ENCODE data around the gene ATP2B2.
A peak's percentile ranks its signal among the peaks of the same experiment; 100 is the strongest.

ATP2B2 gene

DNA sequence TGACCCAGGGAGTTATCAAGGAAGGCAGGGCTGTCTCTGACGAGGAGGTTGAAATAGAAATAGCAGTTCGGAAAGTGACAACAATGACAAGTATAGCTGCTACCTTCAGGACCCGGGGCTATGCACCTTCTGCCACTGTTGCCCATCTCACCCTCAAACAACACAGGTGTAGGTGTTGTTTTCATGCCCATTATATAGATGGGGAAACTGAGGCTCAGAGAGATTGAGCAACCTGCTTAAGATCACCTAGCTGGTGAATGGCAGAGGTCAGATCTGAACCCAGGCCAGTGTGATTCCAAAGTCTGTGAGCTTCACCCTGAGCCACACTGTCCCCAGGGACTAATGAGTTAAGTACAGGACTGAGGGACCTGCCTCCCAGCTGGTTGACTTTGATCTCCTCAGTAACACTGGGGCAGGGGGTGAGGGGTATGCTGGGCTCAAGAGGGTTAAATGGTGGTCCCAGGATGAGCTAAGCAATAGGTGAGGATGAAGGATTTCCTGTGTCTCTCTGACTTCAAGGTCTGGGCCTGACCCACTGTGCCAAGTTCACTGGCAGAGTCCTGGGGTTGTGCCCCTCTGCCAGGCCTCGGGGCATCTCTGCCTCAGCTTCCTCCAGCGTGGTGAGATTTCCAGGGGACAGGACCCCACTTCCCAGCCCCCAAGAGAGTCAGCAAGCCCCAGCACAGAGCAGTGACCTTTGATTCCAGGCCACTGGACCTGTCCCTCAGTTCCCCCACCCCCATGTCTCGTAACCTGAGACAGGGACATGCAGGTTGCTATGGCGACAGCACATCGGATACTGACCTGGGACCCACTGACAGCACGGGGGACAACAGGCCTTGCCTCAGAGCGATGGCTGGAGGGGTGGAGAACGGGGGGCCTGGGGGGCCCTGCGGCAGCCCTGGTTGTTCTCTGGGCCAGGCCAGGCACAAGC, 35.0 kb downstream of the ATP2B2 start:
- DNase-seq (ENCODE audit: low read depth in 2 of 2): no peak

DNA sequence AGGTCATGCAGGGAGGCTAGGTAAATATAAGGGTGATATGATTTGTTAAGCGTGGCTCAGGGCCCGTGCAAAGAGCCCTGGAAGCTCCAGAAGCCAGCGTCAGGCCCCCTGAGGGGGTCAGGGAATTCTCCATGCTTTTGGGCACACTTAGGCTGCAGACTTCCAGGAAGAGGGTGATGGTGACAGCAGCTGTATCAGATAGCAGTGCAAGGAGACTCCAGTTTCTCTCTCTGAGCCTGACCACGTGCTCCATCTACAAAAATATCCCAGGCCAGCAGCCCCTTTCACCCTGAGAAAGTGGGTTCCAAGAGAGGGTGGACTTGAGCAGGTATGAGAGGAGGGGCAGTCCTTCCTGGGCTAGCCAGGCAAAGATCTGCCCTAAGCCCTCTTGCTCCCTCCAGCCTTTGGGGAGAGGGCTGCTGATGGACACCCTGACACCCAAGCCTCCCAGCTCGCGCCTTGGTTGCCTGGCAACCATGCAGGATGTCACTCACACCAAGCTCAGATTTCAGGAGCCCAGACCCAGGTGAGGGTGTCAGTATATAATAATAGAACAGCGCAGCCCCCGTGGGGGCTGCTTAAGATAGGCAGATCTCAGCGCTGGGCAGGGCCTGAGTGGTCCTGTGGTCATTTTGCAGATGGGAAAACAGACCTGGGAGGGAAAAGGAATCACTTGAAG, 35.8 kb downstream of the ATP2B2 start:
- no peak for DNase-seq (ENCODE audit: low read depth in 2 of 2)

DNA sequence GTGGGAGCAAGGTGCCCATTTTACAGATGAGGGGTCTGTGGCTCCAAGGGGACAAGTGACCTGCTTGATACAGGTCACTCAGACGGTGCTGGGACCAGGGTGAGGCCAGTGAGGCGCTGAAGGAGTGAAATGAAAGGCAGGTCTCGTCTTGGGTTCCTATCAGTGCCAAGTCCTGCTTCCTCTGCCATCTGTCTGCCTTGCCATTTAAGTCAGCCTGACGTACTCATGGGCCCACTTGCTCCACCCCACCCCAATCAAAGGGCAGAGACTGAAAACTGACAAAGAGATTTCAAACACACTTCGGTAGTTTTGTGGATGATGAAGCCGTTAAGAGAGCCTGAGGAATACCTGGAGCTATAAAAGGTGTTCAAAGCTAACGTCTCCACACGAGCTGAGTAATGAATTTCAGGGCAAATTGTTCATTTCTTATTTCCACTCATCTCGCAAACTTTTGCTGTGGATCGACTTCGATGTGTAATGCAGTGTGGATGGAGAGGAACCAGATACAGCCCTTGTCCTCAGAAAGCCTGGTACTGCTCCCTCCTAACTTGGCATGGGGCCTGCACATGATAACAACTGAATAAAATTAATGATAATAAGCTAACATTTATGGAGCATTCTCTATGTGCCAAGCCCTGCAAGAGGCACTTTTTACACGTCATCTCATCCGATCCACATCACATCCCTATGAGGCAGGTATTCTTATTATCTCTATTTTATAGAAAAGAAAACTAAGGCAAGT, 36.6 kb downstream of the ATP2B2 start:
- DNase-seq (ENCODE audit: low read depth in 2 of 2): no peak

DNA sequence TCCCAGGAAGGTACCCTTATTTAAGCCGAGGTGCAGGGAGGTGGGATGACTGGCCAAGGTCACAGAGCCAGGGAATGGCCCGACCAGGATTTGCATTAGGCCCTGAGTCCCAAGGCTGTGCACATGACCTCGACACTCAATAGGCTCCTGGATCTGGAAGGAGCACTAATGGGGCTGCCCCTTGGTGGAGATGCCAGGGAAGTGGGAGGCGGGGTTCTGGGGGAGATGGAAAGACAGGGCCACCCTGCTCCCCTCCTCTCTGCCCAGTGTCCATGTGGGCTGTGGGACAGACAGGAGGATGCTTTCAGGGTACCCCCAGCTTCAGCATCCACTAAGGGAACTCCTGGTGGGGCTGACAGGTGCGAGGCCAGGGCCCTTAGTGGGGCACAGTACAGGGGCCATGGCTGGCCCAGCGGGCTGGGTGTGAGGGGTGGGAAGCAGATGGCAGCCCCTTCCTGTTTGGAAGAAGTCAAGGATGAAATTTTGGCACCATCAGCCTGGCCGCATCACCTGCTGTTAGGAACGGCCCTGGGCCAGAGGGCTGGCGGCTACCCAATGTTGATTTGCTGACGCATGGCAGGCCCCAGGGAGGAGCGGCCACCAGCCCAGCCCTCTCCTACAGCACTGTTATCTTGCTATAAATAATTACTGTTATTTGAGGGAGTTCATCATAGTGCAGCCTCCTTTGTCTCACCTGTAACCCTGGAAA, 37.3 kb downstream of the ATP2B2 start:
- no peak for DNase-seq (ENCODE audit: low read depth in 2 of 2)

DNA sequence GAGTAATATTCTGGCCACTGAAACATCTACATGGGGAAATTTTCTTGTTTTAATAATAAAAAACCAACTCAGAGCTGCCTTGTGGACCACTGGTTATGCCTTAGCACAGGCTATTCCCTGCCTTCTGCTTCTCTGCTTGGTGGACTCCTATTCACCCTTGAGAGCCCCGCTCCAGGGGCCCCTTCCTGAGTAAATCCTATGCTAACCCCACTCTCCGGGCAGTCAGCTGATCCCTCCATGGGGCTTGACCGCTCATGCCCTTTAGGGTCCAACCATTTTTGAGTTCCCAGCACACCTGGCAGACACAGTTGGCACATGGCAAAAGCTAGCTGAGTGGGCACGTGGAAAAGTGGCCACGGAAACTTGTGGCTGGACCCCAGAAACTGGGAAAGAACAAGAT, 38.2 kb downstream of the ATP2B2 start:
- no peak for DNase-seq (ENCODE audit: low read depth in 2 of 2)

DNA sequence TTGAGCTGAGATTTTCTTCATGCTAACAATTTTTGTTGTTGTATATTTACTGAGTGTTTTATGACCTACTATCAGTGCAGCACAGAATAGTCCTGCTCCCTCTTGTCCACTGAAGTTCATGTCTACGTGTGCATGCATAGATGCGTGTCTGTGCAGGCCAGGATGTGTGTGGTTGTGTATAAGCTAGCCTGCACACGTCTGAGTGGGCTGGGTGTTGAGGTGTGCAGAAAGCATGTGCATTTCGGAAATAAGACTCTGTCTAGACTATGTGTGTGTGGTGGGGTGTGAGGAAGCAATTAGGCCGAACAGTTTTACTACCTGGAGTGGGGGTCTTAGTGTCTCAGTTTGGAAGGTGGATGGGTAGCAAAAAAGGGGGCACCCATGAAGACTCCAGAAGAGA, 39.2 kb downstream of the ATP2B2 start:
- no peak for DNase-seq (ENCODE audit: low read depth in 2 of 2)

DNA sequence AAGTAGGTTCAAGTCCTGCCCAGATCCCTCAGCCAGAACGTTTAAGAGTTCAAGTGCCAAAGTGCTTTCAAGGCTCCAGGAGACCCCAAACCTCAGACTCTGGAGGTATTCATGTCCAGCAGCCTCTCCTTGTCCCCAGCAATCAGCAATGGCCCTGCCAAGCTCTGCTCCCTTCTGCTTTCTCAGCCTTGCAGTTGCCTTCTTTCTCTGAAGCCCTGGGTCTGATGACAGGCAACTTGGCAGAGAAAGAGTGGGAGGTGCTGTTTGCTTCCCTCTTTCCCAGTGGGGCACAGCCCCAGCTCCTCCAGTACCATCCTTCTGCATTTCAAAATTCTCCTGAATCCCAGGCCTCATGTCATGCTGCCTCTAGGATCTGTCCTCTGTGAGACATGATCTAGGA, 40.2 kb downstream of the ATP2B2 start:
- no peak for DNase-seq (ENCODE audit: low read depth in 2 of 2)

DNA sequence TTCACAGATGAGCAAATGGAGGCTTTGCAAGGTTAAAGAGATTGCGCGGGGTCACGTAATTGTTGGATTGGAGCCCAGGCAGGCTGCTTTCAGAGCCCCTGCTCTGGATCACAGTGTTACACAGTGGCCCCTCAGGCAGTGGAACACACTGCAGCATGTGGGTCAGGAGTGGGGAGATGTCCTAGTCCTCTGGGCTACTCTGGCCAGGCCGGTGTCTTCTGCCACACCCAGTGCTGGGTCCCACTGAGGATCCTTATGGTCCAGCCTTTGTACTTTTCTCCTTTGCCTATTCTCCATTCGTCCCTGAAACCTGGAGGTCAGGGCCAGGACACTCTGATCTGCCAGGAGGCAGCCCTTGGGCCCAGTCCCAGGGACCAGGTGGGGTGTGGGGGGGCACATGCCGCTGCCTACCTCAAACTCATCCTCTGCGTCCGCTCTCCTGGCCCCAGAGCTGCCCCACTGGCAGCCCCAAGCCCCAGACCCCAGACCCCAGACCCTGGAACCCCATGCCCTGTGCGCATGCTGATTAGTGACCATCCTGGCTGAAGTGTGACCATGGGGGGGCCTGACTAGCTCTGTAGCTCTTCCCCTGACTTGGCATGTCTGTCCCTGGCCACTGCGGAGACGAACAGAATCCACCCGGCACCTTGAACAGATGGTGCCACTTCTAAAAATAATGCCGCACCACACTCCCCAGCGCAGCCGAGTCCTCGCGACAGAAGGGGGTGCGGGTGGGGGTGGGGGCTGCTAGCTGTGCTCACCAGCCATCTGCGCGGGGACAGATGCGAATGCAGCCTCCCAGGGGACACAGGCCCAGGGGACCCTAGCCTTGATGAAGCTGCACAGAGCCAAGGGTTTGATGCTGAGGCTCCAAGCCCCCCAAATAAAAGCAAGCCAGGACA, 41.6 kb downstream of the ATP2B2 start:
- no peak for DNase-seq (ENCODE audit: low read depth in 2 of 2)

DNA sequence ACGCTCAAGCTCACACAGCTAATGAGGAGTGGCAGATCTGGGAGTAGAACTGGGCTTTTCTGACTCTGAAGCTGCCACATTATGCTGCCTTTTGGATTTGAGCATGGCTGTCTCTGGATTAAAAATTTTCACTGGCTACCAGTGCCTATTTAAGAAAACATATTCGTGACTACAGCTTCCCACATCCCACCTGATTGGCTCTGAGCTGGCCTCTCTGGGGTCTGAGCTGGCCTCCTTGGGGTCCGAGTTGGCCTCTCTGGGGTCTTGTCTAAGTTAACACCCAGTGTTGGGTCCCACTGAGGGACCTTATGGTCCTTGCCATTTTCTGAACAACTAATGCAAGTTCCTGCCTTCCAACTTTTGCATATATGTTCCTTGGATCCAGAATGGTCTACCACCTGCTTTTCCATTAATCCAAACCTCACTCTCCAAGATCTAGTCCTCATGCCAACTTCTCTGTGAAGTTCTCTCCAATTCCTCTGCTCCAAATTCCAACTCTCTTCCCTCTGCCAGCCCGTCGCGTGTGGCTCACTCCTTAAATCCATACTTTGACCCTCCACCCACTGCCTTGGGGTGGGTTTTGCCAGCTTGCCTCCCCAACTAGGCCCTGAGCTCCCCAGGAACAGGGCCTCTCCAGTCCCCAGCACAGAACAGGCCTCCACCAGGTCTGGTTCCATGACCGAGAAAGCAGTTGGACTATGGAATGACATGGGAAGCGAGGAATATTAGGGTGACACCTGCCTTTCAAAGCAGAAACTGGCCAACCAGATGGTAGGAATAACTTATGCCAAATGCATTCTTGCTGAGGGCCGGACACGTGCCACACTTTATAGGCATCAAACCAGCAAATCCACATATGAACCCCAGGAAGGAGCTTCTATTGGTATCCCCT, 42.5 kb downstream of the ATP2B2 start:
- no peak for DNase-seq (ENCODE audit: low read depth in 2 of 2)

DNA sequence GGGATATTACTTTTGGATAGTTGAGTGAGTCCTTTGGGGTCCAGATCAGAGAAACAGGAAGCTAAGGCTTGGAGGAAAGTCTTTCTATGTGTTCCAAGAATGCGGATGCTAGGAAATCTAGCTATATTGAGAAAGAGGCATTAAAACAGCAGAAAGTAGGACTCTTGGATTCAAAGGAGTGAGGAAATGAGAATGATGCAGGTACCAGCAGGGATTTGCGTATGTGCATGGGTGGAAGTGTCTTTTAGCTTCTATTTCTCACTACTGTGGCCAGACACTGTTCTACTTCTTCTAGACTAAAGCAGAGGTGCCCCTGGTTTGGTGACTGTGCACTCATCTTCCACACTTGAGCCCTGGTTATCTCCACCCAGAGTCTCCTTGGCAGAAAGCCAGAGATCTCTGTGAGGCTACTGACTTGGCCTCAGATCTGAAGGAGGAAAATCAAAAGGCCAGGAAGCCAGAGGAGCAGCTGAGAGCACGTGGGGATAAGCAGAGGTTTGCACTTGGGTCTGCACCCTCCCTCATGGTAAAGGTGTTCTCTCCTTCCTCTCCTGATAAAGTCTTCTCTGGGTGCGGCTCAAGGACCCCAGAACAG, 44.3 kb downstream of the ATP2B2 start:
- DNase-seq (ENCODE audit: low read depth in 2 of 2): no peak

DNA sequence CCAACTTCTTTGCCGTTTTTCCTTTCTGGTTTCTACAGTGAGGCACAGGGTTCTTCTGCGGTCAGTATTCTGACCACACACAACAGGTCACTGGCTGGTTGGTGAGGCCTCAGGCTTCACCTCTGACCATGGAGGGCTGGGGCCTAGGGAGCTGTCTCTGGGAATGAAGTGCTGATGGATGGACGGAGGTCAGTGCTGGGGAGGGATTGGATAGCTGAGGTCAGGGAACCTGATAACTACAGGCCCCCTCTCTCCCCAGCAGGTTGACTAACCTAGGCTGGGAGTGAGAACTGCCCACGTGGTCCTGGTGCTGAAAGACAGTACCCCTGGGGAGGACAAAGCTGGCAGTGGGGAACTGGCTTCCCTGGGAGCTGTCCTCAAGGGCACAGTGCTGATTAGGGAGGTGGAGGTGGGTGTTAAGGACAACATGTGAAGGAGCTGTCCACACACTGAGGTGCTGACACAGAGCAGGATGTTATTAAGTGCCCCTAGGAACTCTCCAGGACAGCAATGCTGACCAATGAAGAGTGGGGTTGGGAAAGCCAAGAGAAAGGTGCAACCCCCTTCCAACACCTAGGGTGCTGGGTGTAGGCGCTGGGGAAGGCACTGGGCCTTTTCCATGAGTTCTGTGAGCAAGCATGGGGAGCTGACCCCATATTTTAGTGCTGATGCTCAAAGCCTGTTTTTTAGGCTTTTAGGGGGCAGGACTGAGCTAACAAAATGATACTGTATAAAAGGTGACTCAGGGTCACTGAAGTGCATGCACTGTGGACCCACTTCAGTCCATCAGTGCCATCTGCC, 45.2 kb downstream of the ATP2B2 start:
- peak; percentile 31 to 58 for DNase-seq (ENCODE audit: low read depth in 2 of 2)

DNA sequence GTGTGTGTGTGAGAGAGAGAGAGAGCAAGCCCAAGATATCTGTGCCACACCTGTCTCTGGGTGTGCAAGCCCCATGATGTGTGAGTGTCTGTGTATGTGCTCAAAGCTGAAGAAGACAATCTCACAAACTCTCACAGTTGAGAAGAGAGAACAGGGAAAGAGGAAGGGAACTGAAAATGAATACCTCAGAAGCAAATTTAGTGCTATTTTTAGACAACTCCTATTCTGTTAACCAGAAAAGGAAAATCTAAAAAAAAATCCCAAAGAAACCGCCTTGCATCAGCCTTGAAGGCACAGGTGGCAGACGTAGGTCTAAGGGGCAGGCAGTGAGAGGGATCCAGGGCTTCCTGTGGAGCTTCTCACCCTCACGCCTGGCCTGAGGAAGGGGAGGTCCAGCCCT, 47.8 kb downstream of the ATP2B2 start:
- no peak for DNase-seq (ENCODE audit: low read depth in 2 of 2)

DNA sequence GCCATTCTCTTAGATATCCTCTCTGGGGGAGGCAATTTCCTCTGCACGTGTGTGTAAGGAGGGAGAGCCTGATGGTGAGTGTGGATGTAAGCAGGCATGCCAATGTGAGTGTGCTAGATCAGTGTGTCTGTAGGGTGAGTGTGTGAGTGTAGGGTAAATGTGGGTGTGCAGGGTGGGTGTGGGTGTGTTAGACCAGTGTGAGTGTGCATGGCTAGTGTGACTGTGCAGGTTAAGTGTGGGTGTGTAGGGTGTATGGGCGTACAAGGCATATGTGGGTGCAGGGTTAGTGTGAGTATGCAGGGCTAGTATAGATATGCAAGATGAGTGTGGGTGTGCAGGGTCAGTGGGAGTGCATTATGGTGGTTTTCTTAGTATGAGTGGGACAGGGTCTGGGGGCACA, 48.4 kb downstream of the ATP2B2 start:
- DNase-seq (ENCODE audit: low read depth in 2 of 2): no peak

DNA sequence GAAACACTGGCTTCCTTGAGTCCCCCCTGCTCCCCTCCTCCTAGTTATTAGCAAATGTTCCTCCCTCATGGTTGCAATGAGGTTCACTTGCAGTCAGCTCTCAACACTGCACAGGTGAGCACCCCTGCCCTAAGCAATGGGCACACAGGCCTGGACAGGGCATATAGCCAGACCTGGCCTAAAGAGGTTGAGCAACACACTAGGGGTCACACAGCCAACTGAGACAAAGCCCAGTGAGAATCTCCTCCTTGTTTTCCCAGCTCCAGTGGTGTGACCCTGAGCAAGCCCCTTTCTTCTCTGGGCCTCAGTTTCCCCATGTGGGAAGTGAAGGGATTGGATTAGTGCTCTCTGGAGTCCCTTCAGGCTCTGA, 49.9 kb downstream of the ATP2B2 start:
- no peak for DNase-seq (ENCODE audit: low read depth in 2 of 2)

DNA sequence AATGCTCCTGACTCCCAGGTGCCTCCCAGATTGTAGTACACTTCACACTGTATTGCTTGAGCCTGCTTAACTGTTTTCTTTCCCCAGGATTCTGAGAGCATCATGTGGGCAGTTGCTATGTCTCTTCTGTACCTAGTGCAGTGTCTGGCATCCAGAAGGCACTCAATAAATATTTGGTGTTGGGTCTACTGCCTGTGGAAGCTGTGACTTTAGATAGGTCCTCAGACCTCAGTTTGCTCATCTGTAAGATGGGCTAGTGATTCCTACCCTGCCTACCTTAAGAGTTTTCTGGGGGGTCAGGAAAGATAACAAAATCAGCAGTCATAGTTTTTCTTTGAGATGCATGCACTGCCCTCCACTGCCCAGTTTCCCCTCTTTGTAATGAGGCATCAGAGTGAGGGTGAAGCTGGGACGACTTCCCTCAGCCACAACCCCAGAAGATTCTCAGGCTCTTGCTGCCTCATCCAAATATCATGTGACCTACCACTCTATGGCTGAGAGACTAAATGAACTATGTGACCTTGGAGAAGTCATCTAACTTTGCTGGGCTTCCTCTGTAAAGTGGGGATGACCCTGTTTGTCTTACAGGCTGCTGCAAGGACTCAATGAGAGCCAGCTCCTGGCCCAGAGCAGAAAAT, 50.4 kb downstream of the ATP2B2 start:
- DNase-seq (ENCODE audit: low read depth in 2 of 2): no peak

DNA sequence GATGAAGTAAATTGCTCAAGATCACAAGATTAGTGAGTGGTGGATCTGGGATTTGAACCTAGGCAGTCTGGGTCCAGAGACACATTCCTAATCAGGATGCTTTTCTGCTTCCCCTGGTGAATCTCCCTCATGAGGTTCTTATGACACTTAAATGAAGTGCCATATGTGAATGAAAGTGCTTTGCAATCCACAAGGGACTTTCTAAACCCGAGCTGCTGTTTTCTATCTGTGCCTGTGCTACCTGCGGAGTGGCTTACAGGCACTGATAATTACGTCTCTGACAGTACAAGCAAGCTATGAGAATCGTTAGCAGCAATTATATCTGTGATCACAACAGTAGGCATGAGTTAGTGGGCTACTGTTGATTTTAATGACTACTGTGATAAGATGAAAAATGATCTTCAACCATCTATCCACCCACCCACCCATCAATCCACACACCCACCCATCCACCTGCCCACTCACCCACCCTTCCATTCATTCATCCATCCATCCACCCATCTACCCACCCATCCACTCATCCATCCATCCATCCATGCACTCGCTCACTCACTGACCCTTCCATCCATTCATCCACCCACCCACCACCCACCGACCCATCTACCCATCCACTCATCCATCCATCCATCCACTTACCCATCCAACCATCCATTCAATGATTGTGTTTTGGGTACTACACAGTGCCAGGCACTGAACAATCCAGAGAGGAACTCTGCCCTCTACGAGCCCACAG, 51.8 kb downstream of the ATP2B2 start:
- DNase-seq (ENCODE audit: low read depth in 2 of 2): no peak
